BJ (cell line): ENCODE measurements around the gene ACOXL. TPM values are rescaled to one million over a fixed set of nuclear protein-coding genes. Genes with fewer than 3 reads are reported as not detected.

Experiments
- CTCF ChIA-PET: fragments of 350-600 bp; formaldehyde crosslinking; extraction: SDS; loops from one replicate; lab custom pipeline; 2021; ENCODE audit warnings: antibody characterized with exemption, inconsistent platforms; lab: Yijun Ruan, JAX
- POLR2A ChIA-PET: fragments of 300-600 bp; sonication (Branson Sonifier 250); formaldehyde crosslinking; extraction: SDS; loops from one replicate; lab custom pipeline; 2021; ENCODE audit warnings: antibody characterized with exemption; lab: Charles Lee
- DNase-seq: peaks from one replicate; pipeline ENCODE4 v3.0.0-alpha.2; 2011; ENCODE audit warnings: low read depth
- H3K27me3 ChIP-seq: 2 replicates; pipeline ENCODE4 v1.6.0; 2011; ENCODE audit warnings: low read length; ENCODE audit not compliant: control insufficient read depth, insufficient read depth
- H3K36me3 ChIP-seq: 2 replicates; pipeline ENCODE4 v1.5.1; 2011; ENCODE audit warnings: low read length; ENCODE audit not compliant: control insufficient read depth, insufficient read depth
- H3K4me3 ChIP-seq: 2 replicates; pipeline ENCODE4 v1.5.1; 2011; ENCODE audit warnings: low read depth, mild to moderate bottlenecking, control low read depth, low read length
- polyA plus RNA-seq: library from polyadenylated mRNA; depleted of rRNA; stranded (reverse); fragments of >200 nt; gene quantifications from 2 replicates; pipeline ENCODE4 v1.2.3, GENCODE V29; 2011
- TF ChIP-seq, protein P1 (sequence below): IDR thresholded peaks from 2 replicates; pipeline ENCODE4 v1.5.1; 2011; ENCODE audit warnings: low read depth, mild to moderate bottlenecking, control low read depth, inconsistent platforms, low read length, moderate library complexity; ENCODE audit not compliant: insufficient read depth

Gene ACOXL
- polyA plus RNA-seq, 1 experiment: not detected

DNA sequence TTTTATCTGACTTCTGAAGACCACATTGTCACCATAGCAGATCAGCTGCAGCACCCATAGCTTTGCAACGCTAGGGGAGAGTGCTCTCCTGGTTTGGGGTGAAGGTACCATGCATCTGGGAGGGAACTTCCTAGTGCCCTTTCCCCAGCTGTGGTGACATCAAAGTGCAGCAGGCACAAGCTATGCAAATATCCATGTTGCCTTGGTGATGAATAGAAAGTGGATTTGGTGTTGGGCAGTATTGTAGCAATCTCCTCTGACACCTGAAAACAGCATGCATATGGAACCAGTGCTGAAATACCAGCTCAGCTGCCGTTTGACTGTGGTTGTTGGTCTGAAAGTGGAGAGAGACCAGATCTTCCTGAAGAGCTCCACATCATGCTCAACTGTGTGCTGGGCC is 425.4 kb downstream of the ACOXL start:
- Histone ChIP-seq H3K27me3 (no peaks in the 10 kb centered on the region), H3K36me3 (no peaks in the 10 kb centered on the region), H3K4me3 (no peak overlapping the region)
- CTCF ChIA-PET: no interaction called here
- POLR2A ChIA-PET: no interaction called here
- TF ChIP-seq, protein P1, sequence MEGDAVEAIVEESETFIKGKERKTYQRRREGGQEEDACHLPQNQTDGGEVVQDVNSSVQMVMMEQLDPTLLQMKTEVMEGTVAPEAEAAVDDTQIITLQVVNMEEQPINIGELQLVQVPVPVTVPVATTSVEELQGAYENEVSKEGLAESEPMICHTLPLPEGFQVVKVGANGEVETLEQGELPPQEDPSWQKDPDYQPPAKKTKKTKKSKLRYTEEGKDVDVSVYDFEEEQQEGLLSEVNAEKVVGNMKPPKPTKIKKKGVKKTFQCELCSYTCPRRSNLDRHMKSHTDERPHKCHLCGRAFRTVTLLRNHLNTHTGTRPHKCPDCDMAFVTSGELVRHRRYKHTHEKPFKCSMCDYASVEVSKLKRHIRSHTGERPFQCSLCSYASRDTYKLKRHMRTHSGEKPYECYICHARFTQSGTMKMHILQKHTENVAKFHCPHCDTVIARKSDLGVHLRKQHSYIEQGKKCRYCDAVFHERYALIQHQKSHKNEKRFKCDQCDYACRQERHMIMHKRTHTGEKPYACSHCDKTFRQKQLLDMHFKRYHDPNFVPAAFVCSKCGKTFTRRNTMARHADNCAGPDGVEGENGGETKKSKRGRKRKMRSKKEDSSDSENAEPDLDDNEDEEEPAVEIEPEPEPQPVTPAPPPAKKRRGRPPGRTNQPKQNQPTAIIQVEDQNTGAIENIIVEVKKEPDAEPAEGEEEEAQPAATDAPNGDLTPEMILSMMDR: no peak
- DNase-seq: no peak

DNA sequence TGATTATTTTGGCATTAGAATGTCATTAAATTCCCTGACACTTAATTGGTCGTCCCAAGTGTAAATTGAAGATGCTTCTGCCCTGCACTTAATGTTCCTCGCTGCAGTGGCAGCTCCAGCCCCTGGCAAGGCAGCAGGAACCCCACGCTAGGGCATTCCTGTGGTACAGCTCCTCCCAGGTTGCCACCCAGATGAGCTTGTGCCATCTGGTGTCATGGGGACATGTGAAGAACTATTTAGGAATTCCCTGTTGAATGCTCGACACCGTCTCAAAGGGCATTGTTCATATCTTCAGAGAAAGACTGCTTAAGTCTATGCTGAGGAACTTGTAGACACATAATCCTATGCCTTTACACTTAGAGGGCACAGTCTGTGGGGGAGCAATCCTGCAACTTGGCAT is 427.3 kb downstream of the ACOXL start:
- no peak for DNase-seq
- TF ChIP-seq, protein P1: no peak
- POLR2A ChIA-PET: no interaction called here
- no peaks in the 10 kb centered on the region for H3K36me3 ChIP-seq
- no peaks in the 10 kb centered on the region for H3K27me3 ChIP-seq
- no peak overlapping the region for H3K4me3 ChIP-seq
- CTCF ChIA-PET: no interaction called here

DNA sequence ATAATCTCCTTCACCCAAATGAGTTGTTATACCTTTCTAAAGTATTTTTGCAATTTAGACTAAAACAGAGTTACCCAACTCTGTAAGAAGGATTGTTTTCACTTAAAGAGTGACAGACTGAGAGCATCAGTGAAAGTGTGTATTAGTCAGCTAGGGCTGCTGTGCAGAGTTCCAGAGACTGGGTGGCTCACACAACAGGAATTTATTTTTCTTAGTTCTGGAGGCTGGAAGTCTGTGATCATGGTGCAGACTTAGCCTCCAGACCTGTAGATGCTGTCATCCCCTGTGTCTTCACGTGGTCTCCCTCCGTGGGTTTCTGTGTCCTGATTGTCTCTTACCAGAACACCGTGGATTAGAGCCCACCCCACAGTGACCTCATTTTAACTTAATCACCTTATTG is 428.4 kb downstream of the ACOXL start:
- Histone ChIP-seq H3K27me3 (no peaks in the 10 kb centered on the region), H3K4me3 (no peak overlapping the region), H3K36me3 (no peaks in the 10 kb centered on the region)
- ChIA-PET POLR2A (interaction anchor here (0.5 kb wide), 1 partner anchor 44 kb away, joined by 4 read pairs; no protein-coding TSS in a partner anchor), CTCF (no interaction called here)
- TF ChIP-seq, protein P1: no peak
- peak; percentile 80 for DNase-seq

DNA sequence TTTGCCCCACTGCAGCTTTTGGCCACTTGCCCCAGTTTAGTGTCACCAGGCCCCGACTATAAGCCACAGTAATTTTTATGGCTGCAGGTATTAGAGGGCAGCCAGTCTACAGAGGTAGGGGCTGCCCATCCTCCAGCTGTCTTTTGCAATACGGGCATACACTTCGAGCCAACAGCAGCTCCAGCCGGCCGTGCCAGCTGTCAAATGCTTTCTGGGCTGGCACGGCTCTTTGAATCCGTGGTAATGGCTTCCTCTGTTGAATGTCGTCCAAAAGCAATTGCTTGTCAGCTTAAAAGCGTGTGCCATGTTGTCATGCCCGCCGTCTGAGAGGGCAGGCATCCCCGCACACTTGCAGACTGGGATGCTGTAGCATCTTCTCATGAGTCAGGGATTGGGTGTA is 429.6 kb downstream of the ACOXL start:
- no peaks in the 10 kb centered on the region for H3K27me3 ChIP-seq
- TF ChIP-seq, protein P1: no peak
- H3K4me3 ChIP-seq: no peak overlapping the region
- peaks cover 1% of the 10 kb centered on the region; the same call in 1 of the 2 replicates for H3K36me3 ChIP-seq
- CTCF ChIA-PET: no interaction called here
- POLR2A ChIA-PET: no interaction called here
- no peak for DNase-seq

DNA sequence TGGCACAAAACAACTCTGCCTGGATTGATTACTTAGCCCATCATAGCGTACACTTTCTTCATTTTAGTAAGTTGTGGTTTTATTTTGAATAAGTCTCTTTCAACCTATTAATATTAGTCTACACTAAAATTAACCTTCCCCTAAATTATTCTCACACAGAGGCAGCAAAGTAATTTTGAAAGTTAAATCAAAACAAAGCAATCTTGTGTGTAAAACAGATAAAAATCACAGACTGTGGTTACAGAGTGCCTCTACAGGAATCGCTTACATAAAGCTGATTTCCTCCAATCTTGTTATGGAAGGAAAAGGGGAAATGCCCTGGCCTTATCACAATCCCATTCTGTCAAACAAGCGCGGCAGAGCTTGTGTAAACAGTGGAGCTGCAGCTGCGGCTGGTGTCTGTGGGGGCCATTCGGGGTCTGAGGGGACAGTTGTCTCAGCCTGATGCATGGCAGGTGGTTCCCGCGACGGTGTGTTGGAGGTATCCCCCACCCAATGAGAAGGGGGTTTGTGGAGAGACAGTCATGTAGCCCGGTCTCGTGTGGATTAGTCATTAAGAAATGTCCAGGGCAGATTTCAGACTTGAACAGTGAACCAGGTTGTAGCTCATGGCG is 430.5 kb downstream of the ACOXL start:
- POLR2A ChIA-PET: no interaction called here

More for the DNA sequence above, 430.5 kb downstream of the ACOXL start:
- no peaks in the 10 kb centered on the region for H3K27me3 ChIP-seq
- no peak for DNase-seq
- TF ChIP-seq, protein P1: no peak
- no peak overlapping the region for H3K4me3 ChIP-seq
- H3K36me3 ChIP-seq: peaks cover 1% of the 10 kb centered on the region; the same call in 1 of the 2 replicates
- CTCF ChIA-PET: no interaction called here
